Lung (tissue), 12 donors: ENCODE results near the gene SPTBN1. TPM values are rescaled to one million over a fixed set of nuclear protein-coding genes. Genes with fewer than 3 reads are reported as not detected.

Experiments
- ATAC-seq: fragments of 200-7000 bp; cut with Tn5 transposase; one replicate; pipeline ENCODE4 v1.9.1; 2020; ENCODE audit warnings: moderate number of reproducible peaks; ENCODE audit not compliant: insufficient read depth, low FRiP score
- DNase-seq, 3 donors: peaks; one replicate each; pipeline ENCODE4 v3.0.0-alpha.2; 2013 to 2017
- H3K27ac ChIP-seq, 2 donors: one replicate each; pipeline ENCODE4 v1.5.1; 2013; ENCODE audit warnings: mild to moderate bottlenecking in 2 of 2, moderate library complexity in 2 of 2, control low read depth in 1 of 2, inconsistent platforms in 1 of 2, low read depth in 1 of 2, low read length in 1 of 2
- H3K27me3 ChIP-seq, 3 donors: one replicate each; pipeline ENCODE4 v1.5.1; 2013; ENCODE audit warnings: low read length in 2 of 3; ENCODE audit not compliant: control insufficient read depth in 3 of 3, insufficient read depth in 3 of 3
- H3K36me3 ChIP-seq, 4 donors: one replicate each; pipeline ENCODE4 v1.5.1; 2013; ENCODE audit warnings: low read length in 4 of 4, mild to moderate bottlenecking in 1 of 4, moderate library complexity in 1 of 4; ENCODE audit not compliant: control insufficient read depth in 4 of 4, insufficient read depth in 4 of 4
- H3K4me1 ChIP-seq, 5 donors: one replicate each; pipeline ENCODE4 v1.5.1; 2013; ENCODE audit warnings: low read length in 5 of 5, mild to moderate bottlenecking in 2 of 5, moderate library complexity in 1 of 5; ENCODE audit not compliant: control insufficient read depth in 5 of 5, insufficient read depth in 5 of 5
- H3K4me3 ChIP-seq: one replicate; pipeline ENCODE4 v1.5.1; 2013; ENCODE audit warnings: mild to moderate bottlenecking, control low read depth, moderate library complexity
- H3K9ac ChIP-seq, 2 donors: one replicate each; pipeline ENCODE4 v1.5.1; 2013; ENCODE audit warnings: low read length in 2 of 2, control low read depth in 1 of 2; ENCODE audit not compliant: insufficient read depth in 1 of 2
- H3K9me3 ChIP-seq, 4 donors: one replicate each; pipeline ENCODE4 v1.5.1; 2013; ENCODE audit warnings: low read length in 3 of 4, mild to moderate bottlenecking in 1 of 4, moderate library complexity in 1 of 4; ENCODE audit not compliant: control insufficient read depth in 4 of 4, insufficient read depth in 3 of 4
- CTCF ChIP-seq: IDR thresholded peaks from 2 replicates; pipeline ENCODE4 v1.5.1; 2012; ENCODE audit warnings: mild to moderate bottlenecking; ENCODE audit errors: control extremely low read depth, extremely low read depth
- WGBS, 2 donors: extraction: QIAGEN DNeasy Blood & Tissue Kit; methylation state at CpG; one replicate each; pipeline ENCODE4 v1.1.7; 2013; 5-methylcytosine and 5-hydroxymethylcytosine counted together
- polyA plus RNA-seq, 2 donors: library from polyadenylated mRNA; stranded (reverse); fragments of 200-250 nt; gene quantifications; one replicate each; pipeline ENCODE4 v1.2.1, GENCODE V29; 2013
- total RNA-seq, 2 donors: library from RNA; depleted of rRNA in 1 of 2; stranded (reverse); fragments of >200 nt in 1 of 2; gene quantifications; one replicate each; pipeline ENCODE4 v1.2.1, GENCODE V29; 2014 to 2021
- donor health status: control.
- donor health status: control.
- donor health status: Bipolar disorder and iron deficiency.
- donor health status: healthy.
- donor health status: DM: yes; HTN: yes; CAD: no.

Gene SPTBN1
- total and polyA plus RNA-seq, 4 donors: 89.4 to 715 (median 275) TPM

- DNase-seq: peak; percentile 92 to 98 (median 98)
- no peak for TF ChIP-seq CTCF
- WGBS, 2 donors: 21 to 29% methylated on average over 6 of the region's 6 CpGs
- Histone ChIP-seq H3K4me3 (no peak overlapping the region), H3K27ac (peak overlapping the region; percentile 74 to 86), H3K4me1 (peaks cover 8 to 60% (median 27%) of the 10 kb centered on the region in 5 donors), H3K36me3 (peaks cover 24 to 79% (median 50%) of the 10 kb centered on the region in 4 donors), H3K27me3 (no peaks in the 10 kb centered on the region), H3K9me3 (no peaks in the 10 kb centered on the region), H3K9ac (no peak overlapping the region)
- peak; percentile 30 for ATAC-seq
Measured at GRCh38 chr2:54666634-54667265, 210.6 kb downstream of the SPTBN1 start.

- Histone ChIP-seq H3K9me3 (no peaks in the 10 kb centered on the region), H3K4me1 (peaks cover 8 to 60% (median 28%) of the 10 kb centered on the region in 5 donors), H3K27me3 (no peaks in the 10 kb centered on the region), H3K9ac (no peak overlapping the region), H3K4me3 (no peak overlapping the region), H3K36me3 (peaks cover 22 to 74% (median 50%) of the 10 kb centered on the region in 4 donors), H3K27ac (peak overlapping the region; percentile 74 to 86)
- DNase-seq: no peak
- 91 to 96% methylated on average over 4 of the region's 4 CpGs for WGBS, 2 donors
- no peak for TF ChIP-seq CTCF
- ATAC-seq: no peak
Measured at GRCh38 chr2:54667266-54667639, 211.1 kb downstream of the SPTBN1 start.

GRCh38 chr2:54667726-54668650 lies 211.9 kb downstream of the SPTBN1 start:
- 83 to 89% methylated on average over 17 of the region's 17 CpGs for WGBS, 2 donors

More at GRCh38 chr2:54667726-54668650, 211.9 kb downstream of the SPTBN1 start:
- Histone ChIP-seq H3K4me3 (no peak overlapping the region), H3K4me1 (peaks cover 8 to 60% (median 35%) of the 10 kb centered on the region in 5 donors), H3K9me3 (no peaks in the 10 kb centered on the region), H3K27me3 (no peaks in the 10 kb centered on the region), H3K9ac (no peak overlapping the region), H3K27ac (peak overlapping the region; percentile 43 to 86), H3K36me3 (peaks cover 22 to 67% (median 46%) of the 10 kb centered on the region in 4 donors)
- DNase-seq: no peak
- TF ChIP-seq CTCF: no peak
- ATAC-seq: no peak
